Hepatocyte (in vitro differentiated cells): ENCODE results near the gene GPN2. TPM values are rescaled to one million over a fixed set of nuclear protein-coding genes. Genes with fewer than 3 reads are reported as not detected.

Experiments
- DNase-seq: peaks from one replicate; pipeline ENCODE4 v3.0.0-alpha.2; 2016; ENCODE audit warnings: low spot score
- H2AFZ ChIP-seq: fragments of 200-600 bp; sonication (generic); 2 replicates; pipeline ENCODE4 v1.6.0; 2016; ENCODE audit warnings: antibody characterized with exemption, mild to moderate bottlenecking
- H3K27ac ChIP-seq: fragments of 200-600 bp; sonication (generic); 2 replicates; pipeline ENCODE4 v1.5.1; 2016; ENCODE audit warnings: mild to moderate bottlenecking
- H3K27me3 ChIP-seq: fragments of 200-600 bp; sonication (generic); 2 replicates; pipeline ENCODE4 v1.6.1; 2016
- H3K36me3 ChIP-seq: fragments of 200-600 bp; sonication (generic); replicated peaks from 2 replicates; pipeline ENCODE4 v1.5.1; 2016; ENCODE audit warnings: low read depth; ENCODE audit not compliant: insufficient read depth
- H3K4me1 ChIP-seq: fragments of 200-600 bp; sonication (generic); 2 replicates; pipeline ENCODE4 v1.5.1; 2016; ENCODE audit warnings: mild to moderate bottlenecking, moderate library complexity; ENCODE audit not compliant: insufficient read depth
- H3K4me2 ChIP-seq: fragments of 200-600 bp; sonication (generic); 2 replicates; pipeline ENCODE4 v1.6.0; 2016
- H3K4me3 ChIP-seq: fragments of 200-600 bp; sonication (generic); 2 replicates; pipeline ENCODE4 v1.5.1; 2016; ENCODE audit warnings: mild to moderate bottlenecking
- H3K79me2 ChIP-seq: fragments of 200-600 bp; sonication (generic); 2 replicates; pipeline ENCODE4 v1.6.0; 2017; ENCODE audit warnings: mild to moderate bottlenecking
- H3K9me2 ChIP-seq: fragments of 200-600 bp; sonication (generic); replicated peaks from 2 replicates; pipeline ENCODE4 v1.6.0; 2017; ENCODE audit warnings: mild to moderate bottlenecking; ENCODE audit not compliant: insufficient read depth
- H3K9me3 ChIP-seq: fragments of 200-600 bp; sonication (generic); 2 replicates; pipeline ENCODE4 v1.5.1; 2016; ENCODE audit warnings: low read depth, mild to moderate bottlenecking
- H4K20me1 ChIP-seq: fragments of 200-600 bp; sonication (generic); 2 replicates; pipeline ENCODE4 v1.6.0; 2016; ENCODE audit warnings: mild to moderate bottlenecking; ENCODE audit not compliant: insufficient read depth, poor library complexity, severe bottlenecking
- CTCF ChIP-seq: fragments of 200-600 bp; sonication (generic); IDR thresholded peaks from 2 replicates; pipeline ENCODE4 v1.5.1; 2016; ENCODE audit warnings: antibody characterized with exemption, mild to moderate bottlenecking; ENCODE audit not compliant: poor library complexity
- EZH2 ChIP-seq: fragments of 200-600 bp; sonication (generic); IDR thresholded peaks from 2 replicates; pipeline ENCODE4 v1.6.1; 2016; ENCODE audit warnings: antibody characterized with exemption, mild to moderate bottlenecking, borderline replicate concordance
- EZH2phosphoT487 ChIP-seq: fragments of 200-600 bp; sonication (generic); IDR thresholded peaks from one replicate; pipeline ENCODE4 v1.6.1; 2018; ENCODE audit warnings: antibody characterized with exemption, mild to moderate bottlenecking, low read depth, moderate library complexity; ENCODE audit not compliant: unreplicated experiment, severe bottlenecking
- WGBS: methylation state at CpG from one replicate; pipeline ENCODE4 v1.1.6; 2016; ENCODE audit warnings: low lambda C conversion rate; ENCODE audit errors: missing lambda C conversion rate; 5-methylcytosine and 5-hydroxymethylcytosine counted together
- polyA plus RNA-seq: library from polyadenylated mRNA; unstranded; fragments of >200 nt; fragmentation: Nextera tagmentation; extraction: Ambion mirVana; gene quantifications from 2 replicates; pipeline ENCODE4 v1.2.1, GENCODE V29; 2016
- total RNA-seq: library from RNA; depleted of rRNA; stranded (reverse); fragments of >200 nt; gene quantifications from 2 replicates; pipeline ENCODE4 v1.2.3, GENCODE V29; 2014

Gene GPN2
- total and polyA plus RNA-seq, 2 experiments from 2014 or later: 12.6 to 37.9 TPM

DNA sequence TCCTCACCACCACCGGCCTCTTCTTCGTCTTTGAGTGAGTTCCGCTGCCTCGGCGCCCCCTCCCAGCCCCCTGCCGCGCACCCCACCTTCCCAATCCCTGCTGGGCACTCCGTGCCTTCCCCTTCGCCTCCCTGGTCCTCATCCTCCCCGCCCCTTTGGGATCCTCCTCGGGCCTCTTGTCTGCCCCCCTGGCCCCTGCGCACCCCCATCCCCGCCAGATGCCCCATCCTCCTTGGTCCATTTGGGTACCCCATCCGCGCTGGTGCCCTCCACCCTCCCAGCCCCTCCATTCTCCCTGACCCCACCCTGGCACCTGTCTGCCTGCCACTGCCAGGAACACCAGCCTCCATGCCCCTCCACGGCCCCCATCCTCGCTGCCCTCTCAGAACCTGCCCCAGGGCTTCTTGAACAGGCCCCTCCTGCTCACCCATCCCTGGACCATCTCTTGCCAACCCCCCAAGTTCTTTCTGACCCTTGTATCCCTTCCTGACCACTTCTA, 62.9 kb downstream of the GPN2 start:
- H3K9me2 ChIP-seq: no peaks in the 10 kb centered on the region
- no peaks in the 10 kb centered on the region for H3K36me3 ChIP-seq
- H3K4me3 ChIP-seq: peak overlapping the region; percentile 82
- peaks cover 19% of the 10 kb centered on the region for H3K4me1 ChIP-seq
- no peak overlapping the region for H2AFZ ChIP-seq
- H4K20me1 ChIP-seq: peaks cover 9% of the 10 kb centered on the region
- H3K27ac ChIP-seq: no peak overlapping the region
- 42% methylated on average over 2 of the region's 17 CpGs for WGBS
- TF ChIP-seq EZH2 (no peak), EZH2phosphoT487 (no peak), CTCF (no peak)
- peak overlapping the region; percentile 94 for H3K4me2 ChIP-seq
- H3K9me3 ChIP-seq: no peaks in the 10 kb centered on the region
- DNase-seq: no peak
- no peaks in the 10 kb centered on the region for H3K27me3 ChIP-seq
- H3K79me2 ChIP-seq: peaks cover 42% of the 10 kb centered on the region

GRCh38 chr1:26826261-26827105, 63.6 kb downstream of the GPN2 start, which contains the start of gene ZDHHC18:
Gene ZDHHC18 (plus strand): TSS chr1:26826688. CDS start chr1:26826805, 117 bp downstream.
- Histone ChIP-seq H3K79me2 (peaks cover 42% of the 10 kb centered on the region), H2AFZ (peak within 1 kb of the TSS; percentile 74), H3K9me3 (no peaks in the 10 kb centered on the region), H3K27me3 (no peaks in the 10 kb centered on the region), H3K27ac (peak within 1 kb of the TSS; percentile 56), H3K4me1 (peaks cover 19% of the 10 kb centered on the region), H3K4me2 (peak within 1 kb of the TSS; percentile 94), H4K20me1 (peaks cover 9% of the 10 kb centered on the region), H3K9me2 (no peaks in the 10 kb centered on the region), H3K4me3 (peak within 1 kb of the TSS; percentile 82), H3K36me3 (no peaks in the 10 kb centered on the region)
- WGBS: 4% methylated on average over 26 of the region's 107 CpGs
- DNase-seq: peak; percentile 90
- TF ChIP-seq EZH2 (no peak), CTCF (peak; percentile 48)

Other genes starting within 250 kb of the GPN2 start
- gene ARID1A, start 194.3 kb downstream of the GPN2 start, total RNA-seq: 32.3 and 35.8 TPM in 2 replicates
- 26.6 and 27.9 TPM in 2 replicates for gene ARID1A, start 194.3 kb downstream of the GPN2 start, polyA plus RNA-seq
- 22.0 and 35.5 TPM in 2 replicates for gene PIGV, start 102.3 kb downstream of the GPN2 start, total RNA-seq
- gene PIGV, start 102.3 kb downstream of the GPN2 start, polyA plus RNA-seq: 19.1 and 21.2 TPM in 2 replicates
- gene ZDHHC18, start 63.6 kb downstream of the GPN2 start, total RNA-seq: 14.9 and 21.7 TPM in 2 replicates
- gene ZDHHC18, start 63.6 kb downstream of the GPN2 start, polyA plus RNA-seq: 22.5 and 22.6 TPM in 2 replicates
- 2.5 and 3.4 TPM in 2 replicates for gene SFN, start 27.1 kb downstream of the GPN2 start, total RNA-seq
- gene SFN, start 27.1 kb downstream of the GPN2 start, polyA plus RNA-seq: 7.3 and 8.5 TPM in 2 replicates
- gene GPATCH3, start 10.2 kb upstream of the GPN2 start, total RNA-seq: 9.5 and 11.6 TPM in 2 replicates
- 15.8 and 18.4 TPM in 2 replicates for gene GPATCH3, start 10.2 kb upstream of the GPN2 start, polyA plus RNA-seq
- 37.4 and 39.1 TPM in 2 replicates for gene NR0B2, start 23.7 kb upstream of the GPN2 start, total RNA-seq
- gene NR0B2, start 23.7 kb upstream of the GPN2 start, polyA plus RNA-seq: 57.5 and 68.1 TPM in 2 replicates
- 29.5 and 34.4 TPM in 2 replicates for gene NUDC, start 31.5 kb upstream of the GPN2 start, total RNA-seq
- 125 and 127 TPM in 2 replicates for gene NUDC, start 31.5 kb upstream of the GPN2 start, polyA plus RNA-seq
- 10.5 and 18.1 TPM in 2 replicates for gene KDF1, start 70.2 kb upstream of the GPN2 start, total RNA-seq
- gene KDF1, start 70.2 kb upstream of the GPN2 start, polyA plus RNA-seq: 17.2 and 21.9 TPM in 2 replicates
- 67.4 and 92.5 TPM in 2 replicates for gene TRNP1, start 103.4 kb upstream of the GPN2 start, total RNA-seq
- gene TRNP1, start 103.4 kb upstream of the GPN2 start, polyA plus RNA-seq: 137 and 145 TPM in 2 replicates
- 21.0 and 26.0 TPM in 2 replicates for gene TENT5B, start 122.6 kb upstream of the GPN2 start, total RNA-seq
- gene TENT5B, start 122.6 kb upstream of the GPN2 start, polyA plus RNA-seq: 56.0 and 60.7 TPM in 2 replicates